ENCODE results near the gene TMEM259. TPM values are rescaled to one million over a fixed set of nuclear protein-coding genes. Genes with fewer than 3 reads are reported as not detected.

Gene TMEM259
- total and polyA plus RNA-seq, 2 of the 8 experiments (the other 6 are each of a cell fraction or from before 2014, with no cell fraction given), result 140 to 243 TPM

DNA sequence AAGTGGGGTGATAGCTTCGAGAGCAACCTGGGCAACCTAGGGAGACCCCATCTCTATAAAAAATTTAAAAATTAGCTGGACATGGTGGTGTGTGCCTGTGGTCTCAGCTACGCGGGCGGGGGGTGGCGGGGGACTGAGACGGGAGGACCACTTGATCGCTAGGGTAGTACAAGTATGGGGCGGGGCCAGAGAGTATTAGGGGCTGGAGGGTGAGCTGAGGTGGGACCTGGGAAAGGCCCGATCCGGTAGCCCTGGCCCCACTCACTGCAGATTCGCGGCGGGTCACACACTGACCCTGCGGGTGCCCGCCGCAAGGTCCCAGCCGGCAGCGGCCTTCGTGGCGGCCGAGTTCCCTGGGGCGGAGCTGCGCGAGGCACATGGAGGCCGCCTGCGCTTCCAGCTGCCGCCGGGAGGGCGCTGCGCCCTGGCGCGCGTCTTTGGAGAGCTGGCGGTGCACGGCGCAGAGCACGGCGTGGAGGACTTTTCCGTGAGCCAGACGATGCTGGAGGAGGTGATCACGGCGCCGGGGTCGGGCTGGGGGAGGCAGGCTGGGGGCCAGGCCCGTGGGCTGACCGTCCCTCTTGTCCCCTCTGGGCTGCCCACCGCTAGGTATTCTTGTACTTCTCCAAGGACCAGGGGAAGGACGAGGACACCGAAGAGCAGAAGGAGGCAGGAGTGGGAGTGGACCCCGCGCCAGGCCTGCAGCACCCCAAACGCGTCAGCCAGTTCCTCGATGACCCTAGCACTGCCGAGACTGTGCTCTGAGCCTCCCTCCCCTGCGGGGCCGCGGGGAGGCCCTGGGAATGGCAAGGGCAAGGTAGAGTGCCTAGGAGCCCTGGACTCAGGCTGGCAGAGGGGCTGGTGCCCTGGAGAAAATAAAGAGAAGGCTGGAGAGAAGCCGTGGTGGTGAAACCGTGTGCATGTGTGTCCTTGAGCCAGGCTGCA lies 44.0 kb upstream of the TMEM259 start (continued):
- TF ChIP-seq, protein P1, sequence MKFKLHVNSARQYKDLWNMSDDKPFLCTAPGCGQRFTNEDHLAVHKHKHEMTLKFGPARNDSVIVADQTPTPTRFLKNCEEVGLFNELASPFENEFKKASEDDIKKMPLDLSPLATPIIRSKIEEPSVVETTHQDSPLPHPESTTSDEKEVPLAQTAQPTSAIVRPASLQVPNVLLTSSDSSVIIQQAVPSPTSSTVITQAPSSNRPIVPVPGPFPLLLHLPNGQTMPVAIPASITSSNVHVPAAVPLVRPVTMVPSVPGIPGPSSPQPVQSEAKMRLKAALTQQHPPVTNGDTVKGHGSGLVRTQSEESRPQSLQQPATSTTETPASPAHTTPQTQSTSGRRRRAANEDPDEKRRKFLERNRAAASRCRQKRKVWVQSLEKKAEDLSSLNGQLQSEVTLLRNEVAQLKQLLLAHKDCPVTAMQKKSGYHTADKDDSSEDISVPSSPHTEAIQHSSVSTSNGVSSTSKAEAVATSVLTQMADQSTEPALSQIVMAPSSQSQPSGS (IDR thresholded peaks at IDR 0.05; ENCODE audit: low read length), result no peak
- TF ChIP-seq EP300 (IDR thresholded peaks at IDR 0.05; ENCODE audit: borderline replicate concordance in 1 of 2, low read depth in 2 of 2, low read length in 2 of 2) (no peak), PHF8 (conservative IDR thresholded peaks at IDR 0.05; ENCODE audit: low read depth, low read length) (no peak), POLR2AphosphoS5 (IDR thresholded peaks at IDR 0.05; ENCODE audit: low read depth, low read length) (no peak), CREB1 (IDR thresholded peaks at IDR 0.05) (peak; percentile 54; the same call in 1 of the 2 replicates), TEAD4 (IDR thresholded peaks at IDR 0.05; ENCODE audit: low read depth, low read length) (peak; percentile 32; the same call in 1 of the 2 replicates), JUND (IDR thresholded peaks at IDR 0.05; ENCODE audit: low read length) (no peak), CBX5 (IDR thresholded peaks at IDR 0.05; ENCODE audit: low read depth, low read length) (no peak), SP4 (IDR thresholded peaks at IDR 0.05; ENCODE audit: low read length) (peak; percentile 19; the same call in 1 of the 2 replicates), HDAC2 (IDR thresholded peaks at IDR 0.05; ENCODE audit: borderline replicate concordance in 1 of 2, low read depth in 2 of 2, low read length in 2 of 2) (no peak), GABPA (IDR thresholded peaks at IDR 0.05; ENCODE audit: borderline replicate concordance, insufficient read depth, low read length) (peak; percentile 80; the same call in 1 of the 2 replicates), ASH2L (IDR thresholded peaks at IDR 0.05; ENCODE audit: low read length) (peak; percentile 47), BCL11A (IDR thresholded peaks at IDR 0.05; ENCODE audit: low read depth in 2 of 2, low read length in 2 of 2) (no peak), NRF1 (IDR thresholded peaks at IDR 0.05; ENCODE audit: low read depth, low read length) (peak; percentile 12; the same call in 1 of the 2 replicates), SRF (IDR thresholded peaks at IDR 0.05; ENCODE audit: low read depth, low read length) (no peak), NANOG (IDR thresholded peaks at IDR 0.05; ENCODE audit: insufficient read depth, low read depth, low read length, poor library complexity, severe bottlenecking) (no peak), SUZ12 (IDR thresholded peaks at IDR 0.05; ENCODE audit: low read length) (no peak), EZH2 (IDR thresholded peaks at IDR 0.05; ENCODE audit: low read depth, low read length, severe bottlenecking) (no peak), KDM1A (IDR thresholded peaks at IDR 0.05; ENCODE audit: borderline replicate concordance, low read length) (no peak), CHD1 (IDR thresholded peaks at IDR 0.05; ENCODE audit: low read depth, low read length) (no peak)
- TF ChIP-seq, protein P2, sequence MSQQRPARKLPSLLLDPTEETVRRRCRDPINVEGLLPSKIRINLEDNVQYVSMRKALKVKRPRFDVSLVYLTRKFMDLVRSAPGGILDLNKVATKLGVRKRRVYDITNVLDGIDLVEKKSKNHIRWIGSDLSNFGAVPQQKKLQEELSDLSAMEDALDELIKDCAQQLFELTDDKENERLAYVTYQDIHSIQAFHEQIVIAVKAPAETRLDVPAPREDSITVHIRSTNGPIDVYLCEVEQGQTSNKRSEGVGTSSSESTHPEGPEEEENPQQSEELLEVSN (IDR thresholded peaks at IDR 0.05), result peak; percentile 95

Measured in H1 (cell line).